HepG2 (cell line): Measurements from ENCODE around the gene RAC3. TPM values are rescaled to one million over a fixed set of nuclear protein-coding genes. Genes with fewer than 3 reads are reported as not detected.
A peak's percentile ranks its signal among the peaks of the same experiment; 100 is the strongest.

Experiments used
- CENPT ChIP-seq: sonication (generic); formaldehyde crosslinking; IDR thresholded peaks from 2 replicates; pipeline ENCODE4 v1.8.0; 2022; ENCODE audit warnings: low read depth, mild to moderate bottlenecking, moderate library complexity, missing genetic modification reagents
- CREB1 ChIP-seq, 2 experiments: fragments of 450-650 bp in 1 of 2; IDR thresholded peaks; 2 replicates each; pipeline ENCODE4 v1.6.1; 2016 to 2017; ENCODE audit warnings: control low read depth in 1 of 2, mild to moderate bottlenecking in 1 of 2, missing compliant biosample characterization in 1 of 2, missing genetic modification characterization in 1 of 2
- HDAC1 ChIP-seq: sonication (generic); formaldehyde crosslinking; IDR thresholded peaks from 2 replicates; pipeline ENCODE4 v1.5.1; 2020; ENCODE audit warnings: mild to moderate bottlenecking, missing genetic modification reagents
- HNRNPL ChIP-seq: fragments of 200-400 bp; formaldehyde crosslinking; IDR thresholded peaks from 2 replicates; pipeline ENCODE4 v1.6.1; 2017; ENCODE audit warnings: mild to moderate bottlenecking, low read depth, low read length
- KLF12 ChIP-seq: sonication (generic); formaldehyde crosslinking; IDR thresholded peaks from 2 replicates; pipeline ENCODE4 v1.4.0; 2020; ENCODE audit warnings: missing genetic modification reagents, borderline replicate concordance
- KMT2A ChIP-seq: sonication (generic); formaldehyde crosslinking; IDR thresholded peaks from 2 replicates; pipeline ENCODE4 v1.4.0; 2020; ENCODE audit warnings: missing genetic modification reagents
- MEIS1 ChIP-seq: sonication (generic); formaldehyde crosslinking; IDR thresholded peaks from 2 replicates; pipeline ENCODE4 v1.9.0; 2021; ENCODE audit warnings: mild to moderate bottlenecking, missing genetic modification reagents, moderate library complexity, borderline replicate concordance
- NR3C1 ChIP-seq: sonication (generic); formaldehyde crosslinking; IDR thresholded peaks from 2 replicates; pipeline ENCODE4 v1.4.0; 2020; ENCODE audit warnings: missing genetic modification reagents
- PHF5A ChIP-seq: IDR thresholded peaks from one replicate; pipeline ENCODE4 v1.6.1; 2018; ENCODE audit warnings: low read depth, missing genetic modification reagents; ENCODE audit not compliant: unreplicated experiment
- REXO4 ChIP-seq: sonication (generic); formaldehyde crosslinking; IDR thresholded peaks from 2 replicates; pipeline ENCODE4 v1.8.0; 2022; ENCODE audit warnings: missing genetic modification reagents, mild to moderate bottlenecking, borderline replicate concordance
- SNRNP70 ChIP-seq: fragments of 200-400 bp; formaldehyde crosslinking; IDR thresholded peaks from 2 replicates; pipeline ENCODE4 v1.6.1; 2017; ENCODE audit warnings: mild to moderate bottlenecking, low read depth, low read length, moderate library complexity
- STAT5B ChIP-seq: sonication (generic); formaldehyde crosslinking; IDR thresholded peaks from 2 replicates; pipeline ENCODE4 v1.4.0; 2020; ENCODE audit warnings: missing genetic modification reagents
- TEAD3 ChIP-seq: optimal IDR thresholded peaks from 2 replicates; pipeline ENCODE3; 2016; ENCODE audit warnings: borderline replicate concordance
- ZNF574 ChIP-seq: sonication (generic); formaldehyde crosslinking; IDR thresholded peaks from 2 replicates; pipeline ENCODE4 v1.4.0; 2020; ENCODE audit warnings: missing genetic modification reagents
- ZNF720 ChIP-seq: sonication (generic); formaldehyde crosslinking; IDR thresholded peaks from 2 replicates; pipeline ENCODE4 v1.4.0; 2020; ENCODE audit warnings: missing genetic modification reagents
- ZNF850 ChIP-seq: sonication (generic); formaldehyde crosslinking; conservative IDR thresholded peaks from 2 replicates; pipeline ENCODE4 v1.9.0; 2021; ENCODE audit warnings: mild to moderate bottlenecking, missing genetic modification reagents
- polyA plus RNA-seq, 8 experiments: library from polyadenylated mRNA; depleted of rRNA in 3 of 8; stranded (reverse) in 7 of 8; unstranded in 1 of 8; fragments of >200 nt; fragmentation: Illumina TruSeq in 4 of 8; extraction: Trizol in 4 of 8; gene quantifications; 2 replicates each; pipeline versions ENCODE4 v1.2.1 to v1.2.3, GENCODE V29; 2011 to 2016; ENCODE audit warnings: low read depth in 4 of 8, missing spikeins in 1 of 8, mixed read lengths in 1 of 8; ENCODE audit not compliant: insufficient read depth in 1 of 8
- total RNA-seq, 5 experiments: library from RNA; depleted of rRNA; stranded (reverse); fragments of >200 nt; fragmentation: Illumina TruSeq; extraction: Trizol; gene quantifications; 2 replicates each; pipeline ENCODE4 v1.2.3, GENCODE V29; 2016; ENCODE audit warnings: low read depth in 1 of 5
- TF ChIP-seq, protein P1 (sequence below): sonication (generic); formaldehyde crosslinking; IDR thresholded peaks from 2 replicates; pipeline ENCODE4 v1.5.1; 2020; ENCODE audit warnings: mild to moderate bottlenecking, missing genetic modification reagents, moderate library complexity
- TF ChIP-seq, protein P2 (sequence below): fragments of 450-650 bp; IDR thresholded peaks from 2 replicates; pipeline ENCODE4 v1.6.1; 2017; ENCODE audit warnings: mild to moderate bottlenecking
- TF ChIP-seq, protein P3 (sequence below): sonication (generic); formaldehyde crosslinking; IDR thresholded peaks from 2 replicates; pipeline ENCODE4 v1.4.0; 2020; ENCODE audit warnings: missing genetic modification reagents

The RAC3 gene
- total and polyA plus RNA-seq, 2 of the 13 experiments (the other 11 are each of a cell fraction or from before 2014, with no cell fraction given): 10.5 to 21.3 TPM

DNA sequence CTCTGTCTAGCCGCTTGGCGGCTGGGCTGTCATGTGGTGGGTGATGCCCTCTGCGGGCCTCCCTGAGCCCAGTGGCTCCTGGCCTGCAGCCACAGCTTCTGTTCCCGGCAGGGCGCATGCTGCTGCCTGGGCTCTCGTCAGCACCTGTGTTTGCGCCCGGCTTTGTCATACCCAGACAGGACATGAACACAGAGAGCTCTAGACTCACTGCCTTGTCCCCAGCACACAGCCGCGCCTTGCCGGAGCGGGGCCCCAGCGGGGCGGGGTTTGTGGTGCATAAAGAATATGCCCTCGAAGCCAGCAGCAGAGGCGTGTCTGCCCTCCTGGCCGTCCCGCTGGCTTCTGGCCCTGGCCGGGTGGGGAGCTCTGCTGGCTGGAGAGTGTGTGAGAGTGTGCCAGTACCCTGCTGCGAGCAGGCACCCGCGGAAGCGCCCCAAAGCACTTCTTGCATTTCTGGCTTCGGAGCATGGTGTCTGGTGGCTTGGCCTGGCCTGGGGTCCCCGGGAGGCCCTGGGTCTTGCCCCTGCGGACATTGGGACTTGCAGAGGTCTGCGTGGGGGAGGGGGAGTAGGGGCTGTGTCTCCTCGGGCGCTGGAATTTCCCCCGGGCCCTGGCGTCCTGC, 39.7 kb upstream of the RAC3 start (continued):
- TF ChIP-seq, protein P1, sequence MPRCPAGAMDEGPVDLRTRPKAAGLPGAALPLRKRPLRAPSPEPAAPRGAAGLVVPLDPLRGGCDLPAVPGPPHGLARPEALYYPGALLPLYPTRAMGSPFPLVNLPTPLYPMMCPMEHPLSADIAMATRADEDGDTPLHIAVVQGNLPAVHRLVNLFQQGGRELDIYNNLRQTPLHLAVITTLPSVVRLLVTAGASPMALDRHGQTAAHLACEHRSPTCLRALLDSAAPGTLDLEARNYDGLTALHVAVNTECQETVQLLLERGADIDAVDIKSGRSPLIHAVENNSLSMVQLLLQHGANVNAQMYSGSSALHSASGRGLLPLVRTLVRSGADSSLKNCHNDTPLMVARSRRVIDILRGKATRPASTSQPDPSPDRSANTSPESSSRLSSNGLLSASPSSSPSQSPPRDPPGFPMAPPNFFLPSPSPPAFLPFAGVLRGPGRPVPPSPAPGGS (CRISPR knock-in tag): peak; percentile 74; the same call in 1 of the 2 replicates
- TF ChIP-seq, protein P2, sequence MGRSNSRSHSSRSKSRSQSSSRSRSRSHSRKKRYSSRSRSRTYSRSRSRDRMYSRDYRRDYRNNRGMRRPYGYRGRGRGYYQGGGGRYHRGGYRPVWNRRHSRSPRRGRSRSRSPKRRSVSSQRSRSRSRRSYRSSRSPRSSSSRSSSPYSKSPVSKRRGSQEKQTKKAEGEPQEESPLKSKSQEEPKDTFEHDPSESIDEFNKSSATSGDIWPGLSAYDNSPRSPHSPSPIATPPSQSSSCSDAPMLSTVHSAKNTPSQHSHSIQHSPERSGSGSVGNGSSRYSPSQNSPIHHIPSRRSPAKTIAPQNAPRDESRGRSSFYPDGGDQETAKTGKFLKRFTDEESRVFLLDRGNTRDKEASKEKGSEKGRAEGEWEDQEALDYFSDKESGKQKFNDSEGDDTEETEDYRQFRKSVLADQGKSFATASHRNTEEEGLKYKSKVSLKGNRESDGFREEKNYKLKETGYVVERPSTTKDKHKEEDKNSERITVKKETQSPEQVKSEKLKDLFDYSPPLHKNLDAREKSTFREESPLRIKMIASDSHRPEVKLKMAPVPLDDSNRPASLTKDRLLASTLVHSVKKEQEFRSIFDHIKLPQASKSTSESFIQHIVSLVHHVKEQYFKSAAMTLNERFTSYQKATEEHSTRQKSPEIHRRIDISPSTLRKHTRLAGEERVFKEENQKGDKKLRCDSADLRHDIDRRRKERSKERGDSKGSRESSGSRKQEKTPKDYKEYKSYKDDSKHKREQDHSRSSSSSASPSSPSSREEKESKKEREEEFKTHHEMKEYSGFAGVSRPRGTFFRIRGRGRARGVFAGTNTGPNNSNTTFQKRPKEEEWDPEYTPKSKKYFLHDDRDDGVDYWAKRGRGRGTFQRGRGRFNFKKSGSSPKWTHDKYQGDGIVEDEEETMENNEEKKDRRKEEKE: no peak
- no peak for TF ChIP-seq ZNF850 (CRISPR knock-in tag)
- peak; percentile 53 for TF ChIP-seq CREB1 (IDR thresholded peaks at IDR 0.05)
- TF ChIP-seq CREB1 (CRISPR knock-in tag; IDR thresholded peaks at IDR 0.05): no peak
- TF ChIP-seq MEIS1 (CRISPR knock-in tag): peak; percentile 71
- TF ChIP-seq CENPT (CRISPR knock-in tag): no peak
- no peak for TF ChIP-seq SNRNP70
- peak; percentile 69; the same call in 1 of the 2 replicates for TF ChIP-seq KMT2A (CRISPR knock-in tag)
- peak; percentile 53 for TF ChIP-seq PHF5A
- TF ChIP-seq TEAD3 (CRISPR knock-in tag): peak; percentile 73
- TF ChIP-seq KLF12 (CRISPR knock-in tag): peak; percentile 70; the same call in 1 of the 2 replicates
- TF ChIP-seq, protein P3, sequence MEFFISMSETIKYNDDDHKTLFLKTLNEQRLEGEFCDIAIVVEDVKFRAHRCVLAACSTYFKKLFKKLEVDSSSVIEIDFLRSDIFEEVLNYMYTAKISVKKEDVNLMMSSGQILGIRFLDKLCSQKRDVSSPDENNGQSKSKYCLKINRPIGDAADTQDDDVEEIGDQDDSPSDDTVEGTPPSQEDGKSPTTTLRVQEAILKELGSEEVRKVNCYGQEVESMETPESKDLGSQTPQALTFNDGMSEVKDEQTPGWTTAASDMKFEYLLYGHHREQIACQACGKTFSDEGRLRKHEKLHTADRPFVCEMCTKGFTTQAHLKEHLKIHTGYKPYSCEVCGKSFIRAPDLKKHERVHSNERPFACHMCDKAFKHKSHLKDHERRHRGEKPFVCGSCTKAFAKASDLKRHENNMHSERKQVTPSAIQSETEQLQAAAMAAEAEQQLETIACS (CRISPR knock-in tag): peak; percentile 21; the same call in 1 of the 2 replicates
- peak; percentile 52; the same call in 1 of the 2 replicates for TF ChIP-seq NR3C1 (CRISPR knock-in tag)
- TF ChIP-seq HDAC1 (CRISPR knock-in tag): peak; percentile 74; the same call in 1 of the 2 replicates
- peak; percentile 89 for TF ChIP-seq ZNF574
- no peak; the same call in 1 of the 2 replicates for TF ChIP-seq STAT5B
- TF ChIP-seq REXO4 (CRISPR knock-in tag): peak; percentile 16; the same call in 1 of the 2 replicates
- peak; percentile 99 for TF ChIP-seq HNRNPL
- TF ChIP-seq ZNF720 (CRISPR knock-in tag): 0 out of 2 replicates have a peak, but pooled peaks have one; percentile 42
